ENCODE results near the gene LRP1B. TPM values are rescaled to one million over a fixed set of nuclear protein-coding genes. Genes with fewer than 3 reads are reported as not detected.

Gene LRP1B
- total and polyA plus RNA-seq, 4 donors: 0.01 to 0.84 (median 0.17) TPM

DNA sequence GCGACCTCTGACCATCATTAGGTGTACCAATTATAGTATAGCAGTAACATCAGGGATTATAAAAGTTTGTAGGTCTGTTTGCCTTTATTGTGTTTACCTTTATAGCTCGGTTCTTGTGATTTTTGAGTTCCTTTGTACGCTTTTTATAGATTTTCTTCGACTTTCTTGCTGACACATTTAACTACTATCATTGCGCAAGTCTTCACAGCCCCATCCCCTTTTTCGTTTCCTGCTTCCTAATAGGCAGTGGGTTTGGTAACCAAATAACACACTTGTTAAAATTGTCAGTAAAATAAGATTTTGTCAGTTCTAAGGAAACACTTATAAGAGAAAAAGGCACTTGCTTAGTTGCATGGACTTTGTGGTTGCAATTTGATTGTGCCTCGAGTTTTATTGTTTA, 541.5 kb downstream of the LRP1B start:
- TF ChIP-seq HNF4G (IDR thresholded peaks at IDR 0.05): no peak
- TF ChIP-seq, protein P1, sequence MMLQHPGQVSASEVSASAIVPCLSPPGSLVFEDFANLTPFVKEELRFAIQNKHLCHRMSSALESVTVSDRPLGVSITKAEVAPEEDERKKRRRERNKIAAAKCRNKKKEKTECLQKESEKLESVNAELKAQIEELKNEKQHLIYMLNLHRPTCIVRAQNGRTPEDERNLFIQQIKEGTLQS (IDR thresholded peaks at IDR 0.05): no peak
- no peak for TF ChIP-seq JUND (IDR thresholded peaks at IDR 0.05)
- TF ChIP-seq RAD21 (IDR thresholded peaks at IDR 0.05): no peak
- TF ChIP-seq EGR1 (IDR thresholded peaks at IDR 0.05; ENCODE audit: low read depth in 2 of 2): no peak
- TF ChIP-seq NR2F2 (IDR thresholded peaks at IDR 0.05): no peak
- no peak for TF ChIP-seq FOXA2 (IDR thresholded peaks at IDR 0.05)
- no peak for TF ChIP-seq SP1 (IDR thresholded peaks at IDR 0.05)
- TF ChIP-seq FOXA1 (IDR thresholded peaks at IDR 0.05): no peak
- TF ChIP-seq TAF1 (conservative IDR thresholded peaks at IDR 0.05): no peak
- no peak overlapping the region for H3K4me3 ChIP-seq (ENCODE audit: low read depth in 1 of 3, low read length in 3 of 3)
- H3K27ac ChIP-seq (ENCODE audit: low read depth in 1 of 2, low read length in 2 of 2): no peak overlapping the region
- WGBS: 60% methylated on average over 7 of the region's 7 CpGs
- no peaks in the 10 kb centered on the region for H3K4me1 ChIP-seq (ENCODE audit: control insufficient read depth in 4 of 4, insufficient read depth in 4 of 4, low read length in 3 of 4)
- no peaks in the 10 kb centered on the region for H3K36me3 ChIP-seq (ENCODE audit: control insufficient read depth in 4 of 4, insufficient read depth in 3 of 4, low read depth in 1 of 4, low read length in 3 of 4)
- H3K9me3 ChIP-seq (ENCODE audit: control insufficient read depth in 4 of 4, low read length in 3 of 4): peaks cover 2 to 6% (median 5%) of the 10 kb centered on the region in 4 donors
- H3K27me3 ChIP-seq (ENCODE audit: control insufficient read depth in 4 of 4, insufficient read depth in 4 of 4, low read length in 3 of 4): no peaks in the 10 kb centered on the region
- H3K9ac ChIP-seq (ENCODE audit: low read depth in 1 of 2, low read length in 2 of 2): no peak overlapping the region
- no peak for DNase-seq (ENCODE audit: low spot score)

DNA sequence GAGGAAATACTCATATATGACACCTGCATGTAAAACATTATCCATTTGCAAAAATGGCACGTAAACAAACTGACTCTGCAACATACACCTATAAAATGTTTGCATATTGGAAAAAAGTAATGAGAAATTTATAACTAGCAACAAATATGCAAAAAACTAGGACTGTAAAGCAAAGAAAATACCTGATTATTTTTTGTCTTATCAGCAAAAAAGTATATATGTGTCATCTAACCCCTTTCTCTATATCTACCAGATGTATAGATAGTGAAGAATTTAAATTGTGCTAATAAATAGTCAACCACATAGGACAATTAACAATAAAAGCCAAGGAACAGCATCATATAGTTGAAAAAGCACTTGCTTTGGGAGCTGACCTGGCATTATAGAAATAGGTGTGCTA, 543.8 kb downstream of the LRP1B start:
- no peaks in the 10 kb centered on the region for H3K27me3 ChIP-seq (ENCODE audit: control insufficient read depth in 4 of 4, insufficient read depth in 4 of 4, low read length in 3 of 4)
- H3K9ac ChIP-seq (ENCODE audit: low read depth in 1 of 2, low read length in 2 of 2): no peak overlapping the region
- TF ChIP-seq, protein P2, sequence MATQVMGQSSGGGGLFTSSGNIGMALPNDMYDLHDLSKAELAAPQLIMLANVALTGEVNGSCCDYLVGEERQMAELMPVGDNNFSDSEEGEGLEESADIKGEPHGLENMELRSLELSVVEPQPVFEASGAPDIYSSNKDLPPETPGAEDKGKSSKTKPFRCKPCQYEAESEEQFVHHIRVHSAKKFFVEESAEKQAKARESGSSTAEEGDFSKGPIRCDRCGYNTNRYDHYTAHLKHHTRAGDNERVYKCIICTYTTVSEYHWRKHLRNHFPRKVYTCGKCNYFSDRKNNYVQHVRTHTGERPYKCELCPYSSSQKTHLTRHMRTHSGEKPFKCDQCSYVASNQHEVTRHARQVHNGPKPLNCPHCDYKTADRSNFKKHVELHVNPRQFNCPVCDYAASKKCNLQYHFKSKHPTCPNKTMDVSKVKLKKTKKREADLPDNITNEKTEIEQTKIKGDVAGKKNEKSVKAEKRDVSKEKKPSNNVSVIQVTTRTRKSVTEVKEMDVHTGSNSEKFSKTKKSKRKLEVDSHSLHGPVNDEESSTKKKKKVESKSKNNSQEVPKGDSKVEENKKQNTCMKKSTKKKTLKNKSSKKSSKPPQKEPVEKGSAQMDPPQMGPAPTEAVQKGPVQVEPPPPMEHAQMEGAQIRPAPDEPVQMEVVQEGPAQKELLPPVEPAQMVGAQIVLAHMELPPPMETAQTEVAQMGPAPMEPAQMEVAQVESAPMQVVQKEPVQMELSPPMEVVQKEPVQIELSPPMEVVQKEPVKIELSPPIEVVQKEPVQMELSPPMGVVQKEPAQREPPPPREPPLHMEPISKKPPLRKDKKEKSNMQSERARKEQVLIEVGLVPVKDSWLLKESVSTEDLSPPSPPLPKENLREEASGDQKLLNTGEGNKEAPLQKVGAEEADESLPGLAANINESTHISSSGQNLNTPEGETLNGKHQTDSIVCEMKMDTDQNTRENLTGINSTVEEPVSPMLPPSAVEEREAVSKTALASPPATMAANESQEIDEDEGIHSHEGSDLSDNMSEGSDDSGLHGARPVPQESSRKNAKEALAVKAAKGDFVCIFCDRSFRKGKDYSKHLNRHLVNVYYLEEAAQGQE (IDR thresholded peaks at IDR 0.05): no peak
- TF ChIP-seq SP1 (IDR thresholded peaks at IDR 0.05): no peak
- no peak for TF ChIP-seq JUND (IDR thresholded peaks at IDR 0.05)
- TF ChIP-seq FOXA1 (IDR thresholded peaks at IDR 0.05): no peak
- TF ChIP-seq, protein P3, sequence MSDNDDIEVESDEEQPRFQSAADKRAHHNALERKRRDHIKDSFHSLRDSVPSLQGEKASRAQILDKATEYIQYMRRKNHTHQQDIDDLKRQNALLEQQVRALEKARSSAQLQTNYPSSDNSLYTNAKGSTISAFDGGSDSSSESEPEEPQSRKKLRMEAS (IDR thresholded peaks at IDR 0.05): no peak
- TF ChIP-seq EGR1 (IDR thresholded peaks at IDR 0.05; ENCODE audit: low read depth in 2 of 2): no peak
- H3K4me1 ChIP-seq (ENCODE audit: control insufficient read depth in 4 of 4, insufficient read depth in 4 of 4, low read length in 3 of 4): no peaks in the 10 kb centered on the region
- no peak overlapping the region for H3K4me3 ChIP-seq (ENCODE audit: low read depth in 1 of 3, low read length in 3 of 3)
- H3K9me3 ChIP-seq (ENCODE audit: control insufficient read depth in 4 of 4, low read length in 3 of 4): no peaks in the 10 kb centered on the region
- DNase-seq (ENCODE audit: low spot score): no peak
- H3K36me3 ChIP-seq (ENCODE audit: control insufficient read depth in 4 of 4, insufficient read depth in 3 of 4, low read depth in 1 of 4, low read length in 3 of 4): no peaks in the 10 kb centered on the region
- H3K27ac ChIP-seq (ENCODE audit: low read depth in 1 of 2, low read length in 2 of 2): no peak overlapping the region
- 93% methylated on average over 1 of the region's 1 CpG for WGBS

DNA sequence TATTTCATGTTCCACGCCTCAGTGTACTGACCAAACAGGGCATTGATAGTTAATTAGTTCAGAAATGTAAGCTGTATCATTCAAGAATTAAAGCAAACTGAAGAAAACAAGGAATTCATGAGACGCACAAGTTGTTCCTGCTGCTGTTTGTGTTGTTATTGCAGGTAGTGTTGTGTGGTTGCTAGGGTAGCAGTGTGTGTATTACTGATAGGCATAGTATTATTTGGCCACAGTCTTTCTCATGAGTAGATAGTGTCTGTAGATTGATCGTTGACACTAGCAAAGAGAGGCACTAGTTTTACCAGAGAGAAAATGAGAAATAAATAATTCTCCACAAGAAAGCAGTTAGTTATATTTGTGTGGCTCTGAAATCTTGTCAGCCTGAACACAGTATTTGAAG, 548.6 kb downstream of the LRP1B start:
- Histone ChIP-seq H3K4me1 (ENCODE audit: control insufficient read depth in 4 of 4, insufficient read depth in 4 of 4, low read length in 3 of 4) (no peaks in the 10 kb centered on the region), H3K27me3 (ENCODE audit: control insufficient read depth in 4 of 4, insufficient read depth in 4 of 4, low read length in 3 of 4) (no peaks in the 10 kb centered on the region), H3K9ac (ENCODE audit: low read depth in 1 of 2, low read length in 2 of 2) (no peak overlapping the region), H3K4me3 (ENCODE audit: low read depth in 1 of 3, low read length in 3 of 3) (no peak overlapping the region), H3K36me3 (ENCODE audit: control insufficient read depth in 4 of 4, insufficient read depth in 3 of 4, low read depth in 1 of 4, low read length in 3 of 4) (no peaks in the 10 kb centered on the region), H3K9me3 (ENCODE audit: control insufficient read depth in 4 of 4, low read length in 3 of 4) (no peaks in the 10 kb centered on the region), H3K27ac (ENCODE audit: low read depth in 1 of 2, low read length in 2 of 2) (no peak overlapping the region)
- TF ChIP-seq RXRA (IDR thresholded peaks at IDR 0.05) (no peak), RAD21 (IDR thresholded peaks at IDR 0.05) (no peak), FOXA2 (IDR thresholded peaks at IDR 0.05) (no peak)
- TF ChIP-seq, protein P3 (IDR thresholded peaks at IDR 0.05): no peak
- no peak for DNase-seq (ENCODE audit: low spot score)
- WGBS: 65% methylated on average over 3 of the region's 3 CpGs
